Hepatocyte (in vitro differentiated cells): ENCODE results near the gene USP36. TPM values are rescaled to one million over a fixed set of nuclear protein-coding genes. Genes with fewer than 3 reads are reported as not detected.

Experiments used
- DNase-seq: peaks from one replicate; pipeline ENCODE4 v3.0.0-alpha.2; 2016; ENCODE audit warnings: low spot score
- H2AFZ ChIP-seq: fragments of 200-600 bp; sonication (generic); 2 replicates; pipeline ENCODE4 v1.6.0; 2016; ENCODE audit warnings: antibody characterized with exemption, mild to moderate bottlenecking
- H3K27ac ChIP-seq: fragments of 200-600 bp; sonication (generic); 2 replicates; pipeline ENCODE4 v1.5.1; 2016; ENCODE audit warnings: mild to moderate bottlenecking
- H3K27me3 ChIP-seq: fragments of 200-600 bp; sonication (generic); 2 replicates; pipeline ENCODE4 v1.6.1; 2016
- H3K36me3 ChIP-seq: fragments of 200-600 bp; sonication (generic); replicated peaks from 2 replicates; pipeline ENCODE4 v1.5.1; 2016; ENCODE audit warnings: low read depth; ENCODE audit not compliant: insufficient read depth
- H3K4me1 ChIP-seq: fragments of 200-600 bp; sonication (generic); 2 replicates; pipeline ENCODE4 v1.5.1; 2016; ENCODE audit warnings: mild to moderate bottlenecking, moderate library complexity; ENCODE audit not compliant: insufficient read depth
- H3K4me2 ChIP-seq: fragments of 200-600 bp; sonication (generic); 2 replicates; pipeline ENCODE4 v1.6.0; 2016
- H3K4me3 ChIP-seq: fragments of 200-600 bp; sonication (generic); 2 replicates; pipeline ENCODE4 v1.5.1; 2016; ENCODE audit warnings: mild to moderate bottlenecking
- H3K79me2 ChIP-seq: fragments of 200-600 bp; sonication (generic); 2 replicates; pipeline ENCODE4 v1.6.0; 2017; ENCODE audit warnings: mild to moderate bottlenecking
- H3K9me2 ChIP-seq: fragments of 200-600 bp; sonication (generic); replicated peaks from 2 replicates; pipeline ENCODE4 v1.6.0; 2017; ENCODE audit warnings: mild to moderate bottlenecking; ENCODE audit not compliant: insufficient read depth
- H3K9me3 ChIP-seq: fragments of 200-600 bp; sonication (generic); 2 replicates; pipeline ENCODE4 v1.5.1; 2016; ENCODE audit warnings: low read depth, mild to moderate bottlenecking
- H4K20me1 ChIP-seq: fragments of 200-600 bp; sonication (generic); 2 replicates; pipeline ENCODE4 v1.6.0; 2016; ENCODE audit warnings: mild to moderate bottlenecking; ENCODE audit not compliant: insufficient read depth, poor library complexity, severe bottlenecking
- EZH2 ChIP-seq: fragments of 200-600 bp; sonication (generic); IDR thresholded peaks from 2 replicates; pipeline ENCODE4 v1.6.1; 2016; ENCODE audit warnings: antibody characterized with exemption, mild to moderate bottlenecking, borderline replicate concordance
- EZH2phosphoT487 ChIP-seq: fragments of 200-600 bp; sonication (generic); IDR thresholded peaks from one replicate; pipeline ENCODE4 v1.6.1; 2018; ENCODE audit warnings: antibody characterized with exemption, mild to moderate bottlenecking, low read depth, moderate library complexity; ENCODE audit not compliant: unreplicated experiment, severe bottlenecking
- WGBS: methylation state at CpG from one replicate; pipeline ENCODE4 v1.1.6; 2016; ENCODE audit warnings: low lambda C conversion rate; ENCODE audit errors: missing lambda C conversion rate; 5-methylcytosine and 5-hydroxymethylcytosine counted together
- polyA plus RNA-seq: library from polyadenylated mRNA; unstranded; fragments of >200 nt; fragmentation: Nextera tagmentation; extraction: Ambion mirVana; gene quantifications from 2 replicates; pipeline ENCODE4 v1.2.1, GENCODE V29; 2016
- total RNA-seq: library from RNA; depleted of rRNA; stranded (reverse); fragments of >200 nt; gene quantifications from 2 replicates; pipeline ENCODE4 v1.2.3, GENCODE V29; 2014
- TF ChIP-seq, protein P1 (sequence below): fragments of 200-600 bp; sonication (generic); IDR thresholded peaks from 2 replicates; pipeline ENCODE4 v1.5.1; 2016; ENCODE audit warnings: antibody characterized with exemption, mild to moderate bottlenecking; ENCODE audit not compliant: poor library complexity

The USP36 gene
- total and polyA plus RNA-seq, 2 experiments from 2014 or later = 17.7 to 26.2 TPM

DNA sequence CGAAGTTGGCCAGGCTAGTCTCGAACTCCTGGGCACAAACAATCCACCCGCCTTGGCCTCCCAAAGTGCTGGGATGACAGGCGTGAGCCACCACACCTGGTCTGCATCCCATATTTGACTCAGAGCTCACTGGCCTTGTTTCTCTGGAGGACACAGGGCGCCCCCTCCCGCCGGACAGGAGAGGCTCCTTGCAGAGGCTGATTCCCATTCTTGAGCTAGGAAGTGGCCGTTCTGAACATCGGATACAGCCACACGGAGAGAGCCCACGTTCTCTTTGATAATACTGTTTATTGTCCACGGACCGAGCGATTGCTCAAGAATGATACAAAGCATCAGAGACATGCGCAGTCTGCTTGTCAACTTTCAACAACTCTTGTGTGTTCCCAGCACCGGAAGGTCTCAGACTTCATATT is 12.1 kb upstream of the USP36 start:
- no peak overlapping the region for H3K27ac ChIP-seq

GRCh38 chr17:78849026-78849425 is 8.4 kb upstream of the USP36 start:
- no peaks in the 10 kb centered on the region for H3K27me3 ChIP-seq
- H3K9me2 ChIP-seq = no peaks in the 10 kb centered on the region
- no peak overlapping the region for H3K4me2 ChIP-seq
- no peak overlapping the region for H3K27ac ChIP-seq
- H4K20me1 ChIP-seq = no peaks in the 10 kb centered on the region
- no peak overlapping the region for H2AFZ ChIP-seq
- DNase-seq = no peak
- H3K4me1 ChIP-seq = no peaks in the 10 kb centered on the region
- H3K4me3 ChIP-seq = no peak overlapping the region
- no peaks in the 10 kb centered on the region for H3K79me2 ChIP-seq
- WGBS = 94% methylated on average over 5 of the region's 5 CpGs
- TF ChIP-seq, protein P1, sequence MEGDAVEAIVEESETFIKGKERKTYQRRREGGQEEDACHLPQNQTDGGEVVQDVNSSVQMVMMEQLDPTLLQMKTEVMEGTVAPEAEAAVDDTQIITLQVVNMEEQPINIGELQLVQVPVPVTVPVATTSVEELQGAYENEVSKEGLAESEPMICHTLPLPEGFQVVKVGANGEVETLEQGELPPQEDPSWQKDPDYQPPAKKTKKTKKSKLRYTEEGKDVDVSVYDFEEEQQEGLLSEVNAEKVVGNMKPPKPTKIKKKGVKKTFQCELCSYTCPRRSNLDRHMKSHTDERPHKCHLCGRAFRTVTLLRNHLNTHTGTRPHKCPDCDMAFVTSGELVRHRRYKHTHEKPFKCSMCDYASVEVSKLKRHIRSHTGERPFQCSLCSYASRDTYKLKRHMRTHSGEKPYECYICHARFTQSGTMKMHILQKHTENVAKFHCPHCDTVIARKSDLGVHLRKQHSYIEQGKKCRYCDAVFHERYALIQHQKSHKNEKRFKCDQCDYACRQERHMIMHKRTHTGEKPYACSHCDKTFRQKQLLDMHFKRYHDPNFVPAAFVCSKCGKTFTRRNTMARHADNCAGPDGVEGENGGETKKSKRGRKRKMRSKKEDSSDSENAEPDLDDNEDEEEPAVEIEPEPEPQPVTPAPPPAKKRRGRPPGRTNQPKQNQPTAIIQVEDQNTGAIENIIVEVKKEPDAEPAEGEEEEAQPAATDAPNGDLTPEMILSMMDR = no peak
- TF ChIP-seq EZH2 = no peak
- TF ChIP-seq EZH2phosphoT487 = no peak
- H3K9me3 ChIP-seq = no peaks in the 10 kb centered on the region
- no peaks in the 10 kb centered on the region for H3K36me3 ChIP-seq

More for the DNA sequence above, 12.1 kb upstream of the USP36 start:
- Histone ChIP-seq H3K27me3 (no peaks in the 10 kb centered on the region), H3K4me3 (no peak overlapping the region), H3K79me2 (no peaks in the 10 kb centered on the region), H2AFZ (no peak overlapping the region), H3K9me2 (no peaks in the 10 kb centered on the region), H3K4me2 (no peak overlapping the region), H3K4me1 (no peaks in the 10 kb centered on the region), H3K9me3 (no peaks in the 10 kb centered on the region), H3K36me3 (no peaks in the 10 kb centered on the region), H4K20me1 (no peaks in the 10 kb centered on the region)
- WGBS = 86% methylated on average over 16 of the region's 16 CpGs
- TF ChIP-seq EZH2phosphoT487 = no peak
- no peak for TF ChIP-seq EZH2
- TF ChIP-seq, protein P1 = no peak
- peak; percentile 29 for DNase-seq

DNA sequence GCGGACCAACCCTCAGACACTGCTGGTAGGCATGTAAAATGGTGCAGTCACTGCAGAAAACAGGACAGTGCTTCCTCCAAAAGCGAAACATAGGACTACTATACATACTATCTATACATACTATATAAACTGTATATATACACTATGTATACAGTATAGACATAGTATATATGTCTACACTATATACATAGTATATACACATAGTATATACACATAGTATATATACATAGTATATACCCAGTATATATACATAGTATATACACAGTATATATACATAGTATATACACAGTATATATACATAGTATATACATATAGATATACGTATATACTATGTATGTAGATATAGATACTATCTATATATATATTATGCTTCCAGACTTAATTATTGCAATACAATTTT is 6.4 kb upstream of the USP36 start:
- 99% methylated on average over 3 of the region's 3 CpGs for WGBS
- no peaks in the 10 kb centered on the region for H3K9me2 ChIP-seq
- no peaks in the 10 kb centered on the region for H3K27me3 ChIP-seq
- no peak overlapping the region for H2AFZ ChIP-seq
- no peaks in the 10 kb centered on the region for H3K9me3 ChIP-seq
- no peak for TF ChIP-seq EZH2phosphoT487
- no peak for TF ChIP-seq EZH2
- TF ChIP-seq, protein P1 = no peak
- no peaks in the 10 kb centered on the region for H3K79me2 ChIP-seq
- no peak overlapping the region for H3K27ac ChIP-seq
- H3K4me1 ChIP-seq = peaks cover under 1% of the 10 kb centered on the region
- DNase-seq = no peak
- H3K4me2 ChIP-seq = no peak overlapping the region
- H3K4me3 ChIP-seq = no peak overlapping the region
- H4K20me1 ChIP-seq = no peaks in the 10 kb centered on the region
- no peaks in the 10 kb centered on the region for H3K36me3 ChIP-seq
